Epithelial cell of esophagus (primary cell): ENCODE results near the gene PCNP.
"Not testable (repeated sequence)": the region's sequence is repeated elsewhere in the genome, so short reads cannot be mapped to it uniquely, and the experiment has no call there.

Experiments
- DNase-seq: peaks from one replicate; pipeline ENCODE4 v3.0.0; 2010; ENCODE audit warnings: low read depth
- H3K4me3 ChIP-seq: 2 replicates; pipeline ENCODE4 v1.5.1; 2011; ENCODE audit warnings: mild to moderate bottlenecking, low read length, control low read depth
- CTCF ChIP-seq: IDR thresholded peaks from 2 replicates; pipeline ENCODE4 v1.5.1; 2011; ENCODE audit warnings: low read depth, mild to moderate bottlenecking, low read length, control low read depth, inconsistent platforms; ENCODE audit not compliant: insufficient read depth; ENCODE audit errors: missing control alignments

The PCNP gene

DNA sequence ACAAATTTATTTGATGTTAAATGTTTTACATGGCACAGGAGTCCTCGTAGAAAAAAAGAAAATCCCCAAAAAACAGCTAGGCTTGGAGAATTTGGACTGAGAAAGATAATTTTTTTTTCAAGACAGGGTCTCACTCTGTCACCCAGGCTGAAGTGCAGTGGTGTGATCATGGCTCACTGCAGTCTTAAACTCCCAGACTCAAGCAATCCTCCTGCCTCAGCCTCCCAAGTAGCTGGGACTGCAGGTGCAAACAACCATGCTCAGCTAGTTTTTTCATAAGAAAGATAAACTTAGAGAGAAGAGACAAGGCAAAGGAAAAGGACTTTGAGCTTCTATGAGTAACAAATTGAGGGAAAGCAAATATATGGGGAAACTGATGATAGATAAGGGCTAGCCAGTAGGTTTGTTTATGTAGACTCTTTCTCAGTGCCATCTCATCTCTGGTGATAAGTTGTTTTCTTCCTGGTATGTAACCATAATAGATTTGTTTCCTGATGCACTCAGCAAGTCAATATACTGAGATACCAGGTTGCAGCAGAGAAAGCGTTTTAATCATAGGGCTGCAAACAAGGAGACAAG, 25.4 kb upstream of the PCNP start:
- no peak overlapping the region for H3K4me3 ChIP-seq
- no peak for TF ChIP-seq CTCF
- DNase-seq: no peak

GRCh38 chr3:101549473-101549872, 24.5 kb upstream of the PCNP start:
- H3K4me3 ChIP-seq: no peak overlapping the region
- no peak for DNase-seq
- TF ChIP-seq CTCF: no peak

- not testable (repeated sequence) for DNase-seq, H3K4me3 ChIP-seq
Measured at GRCh38 chr3:101551359-101552081, 22.5 kb upstream of the PCNP start.

GRCh38 chr3:101553381-101553780, 20.6 kb upstream of the PCNP start:
- H3K4me3 ChIP-seq, DNase-seq: not testable (repeated sequence)

- no peak for TF ChIP-seq CTCF
- DNase-seq: no peak
- no peak overlapping the region for H3K4me3 ChIP-seq
Measured at GRCh38 chr3:101556064-101556463, 17.9 kb upstream of the PCNP start.

DNA sequence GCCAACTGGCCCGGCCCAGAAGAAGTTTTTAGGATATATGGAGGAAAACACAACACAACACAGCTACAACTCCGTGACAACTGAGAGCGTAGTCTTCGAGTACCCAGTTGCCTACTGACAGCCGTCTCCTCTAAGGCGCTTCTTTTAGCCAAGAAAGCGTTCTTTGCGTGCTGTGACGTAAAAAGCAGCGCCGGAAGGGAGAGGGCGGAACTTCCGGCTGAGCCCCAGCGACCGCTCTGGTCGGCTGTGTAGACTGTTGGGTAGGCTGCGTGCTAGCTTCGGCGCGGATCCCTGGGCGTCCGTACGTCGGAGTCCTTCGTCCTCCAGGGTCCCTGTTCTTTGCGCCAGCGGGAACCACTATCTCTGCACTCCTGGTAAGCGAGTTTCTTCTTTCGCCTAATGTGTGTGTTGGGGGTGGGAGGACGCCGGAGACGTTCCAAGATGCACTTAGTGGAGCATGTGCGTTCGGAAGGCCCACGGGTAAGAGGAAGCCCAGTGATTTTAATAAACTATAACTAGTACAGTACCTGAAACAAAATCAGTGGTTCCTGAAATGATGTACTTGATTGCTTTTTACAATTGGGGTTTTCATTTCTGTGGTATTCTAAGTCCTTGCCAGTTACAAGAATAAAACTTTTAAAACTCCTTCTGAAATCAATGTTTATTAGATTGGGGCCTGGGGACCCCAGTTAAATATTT, 12.2 kb upstream of the PCNP start, which contains the start of gene TRMT10C:
Gene TRMT10C (plus strand): TSS at position 239 of the 699 bp plus-strand sequence. CDS start 2,914 bp downstream, outside the sequence.
- no peak for TF ChIP-seq CTCF
- peak within 1 kb of the TSS; percentile 99 for H3K4me3 ChIP-seq
- peak; percentile 95 for DNase-seq

DNA sequence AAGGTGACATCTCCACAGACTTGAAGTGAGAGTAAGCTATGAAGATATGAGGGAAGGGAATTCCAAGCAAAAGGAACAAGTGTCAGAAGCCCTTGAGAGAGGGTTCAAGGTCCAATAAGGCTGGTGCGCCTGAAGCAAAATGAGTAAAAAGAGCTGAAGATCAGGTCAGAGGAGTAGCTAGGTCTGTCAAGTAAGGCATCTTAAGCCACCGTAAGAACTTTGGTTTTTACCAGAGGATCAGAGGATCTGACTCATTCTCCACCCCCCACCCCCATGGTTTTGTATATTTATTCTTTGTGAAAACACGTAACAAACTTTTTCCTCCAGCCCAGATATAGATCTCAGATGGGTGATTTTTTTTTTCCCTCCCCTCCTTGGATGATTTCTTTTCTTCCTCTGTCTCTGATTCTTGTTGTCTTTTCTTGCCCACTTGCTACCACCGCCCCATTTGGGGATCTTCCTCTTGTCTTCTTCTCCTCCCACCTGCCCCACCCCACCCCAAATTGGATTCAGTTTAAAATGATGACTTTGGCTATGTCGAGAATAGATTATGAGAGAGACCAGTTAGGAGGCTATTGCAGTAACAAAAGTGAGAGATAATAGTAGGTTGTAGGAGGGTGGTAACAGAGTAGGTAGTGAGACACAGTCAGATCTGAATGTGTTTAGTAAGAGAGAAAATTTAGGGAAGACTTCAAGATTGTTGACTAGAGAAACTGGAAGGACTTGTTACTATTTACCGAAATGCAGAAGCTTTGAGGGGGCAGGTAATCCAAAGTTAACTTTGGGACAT, 6.3 kb upstream of the PCNP start:
- DNase-seq: no peak

More for the DNA sequence above, 6.3 kb upstream of the PCNP start:
- H3K4me3 ChIP-seq: no peak overlapping the region
- TF ChIP-seq CTCF: no peak
